Peyer's patch (tissue), 4 donors: ENCODE measurements around the gene ADAMTSL2. TPM values are rescaled to one million over a fixed set of nuclear protein-coding genes. Genes with fewer than 3 reads are reported as not detected.
A peak's percentile ranks its signal among the peaks of the same experiment; 100 is the strongest.

Experiments
- DNase-seq, 3 donors: peaks; one replicate each; pipeline ENCODE4 v3.0.0-alpha.2; 2017 to 2019
- H3K27ac ChIP-seq, 4 donors: fragments of 200-600 bp; sonication (generic); one replicate each; pipeline ENCODE4 v1.5.1; 2016 to 2019
- H3K27me3 ChIP-seq, 2 donors: fragments of 200-600 bp; sonication (generic); one replicate each; pipeline ENCODE4 v1.5.1; 2019
- H3K36me3 ChIP-seq, 3 donors: fragments of 200-600 bp; sonication (generic); one replicate each; pipeline ENCODE4 v1.5.1; 2016 to 2019
- H3K4me1 ChIP-seq, 4 donors: fragments of 200-600 bp; sonication (generic); one replicate each; pipeline ENCODE4 v1.5.1; 2016 to 2019
- H3K4me3 ChIP-seq, 4 donors: fragments of 200-600 bp; sonication (generic); 1 replicate in 3 of 4; 2 replicates in 1 of 4; pipeline ENCODE4 v1.5.1; 2016 to 2019; ENCODE audit warnings: mild to moderate bottlenecking in 1 of 4
- H3K9me3 ChIP-seq, 4 donors: fragments of 200-600 bp; sonication (generic); one replicate each; pipeline ENCODE4 v1.5.1; 2016 to 2019; ENCODE audit warnings: mild to moderate bottlenecking in 1 of 4
- POLR2A ChIP-seq, 2 donors: fragments of 450-650 bp; IDR thresholded peaks; one replicate each; pipeline ENCODE4 v1.5.1; 2017; ENCODE audit warnings: antibody characterized with exemption in 2 of 2, mild to moderate bottlenecking in 2 of 2, moderate library complexity in 2 of 2
- total RNA-seq, 4 donors: library from RNA; depleted of rRNA; stranded (reverse); fragments of >200 nt; gene quantifications; one replicate each; pipeline ENCODE4 v1.1.0, GENCODE V29; 2016
- TF ChIP-seq, protein P1 (sequence below), 6 experiments: fragments of 450-650 bp in 4 of 6; fragments of 200-600 bp in 2 of 6; sonication (generic) in 1 of 6; IDR thresholded peaks; one replicate each; pipeline ENCODE4 v1.5.1; 2017 to 2019; ENCODE audit warnings: antibody characterized with exemption in 6 of 6, mild to moderate bottlenecking in 3 of 6, moderate library complexity in 1 of 6

Gene ADAMTSL2
- total RNA-seq, 4 donors from 2014 or later, result 0.40 to 14.0 (median 1.8) TPM

DNA sequence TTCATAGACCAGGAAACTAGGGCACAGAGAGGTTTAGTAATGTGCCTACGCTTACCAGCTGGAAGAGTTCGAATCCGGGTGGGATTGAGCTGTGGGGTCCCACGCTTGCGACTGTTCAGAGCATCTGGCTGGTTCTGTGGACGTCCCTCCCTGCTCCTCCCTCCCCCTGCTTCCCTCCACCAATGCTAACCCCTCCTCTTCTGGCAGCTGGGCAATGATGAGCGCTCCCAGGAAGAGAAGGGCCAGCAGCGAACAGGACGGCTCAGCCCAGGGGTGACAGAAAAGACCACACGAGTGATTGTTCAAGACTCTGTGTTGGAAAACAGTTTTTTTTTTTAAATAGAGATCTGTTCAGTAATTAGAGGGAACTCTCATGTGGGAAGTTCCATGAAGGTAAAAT lies 67.8 kb downstream of the ADAMTSL2 start:
- no peaks in the 10 kb centered on the region for H3K27me3 ChIP-seq
- H3K27ac ChIP-seq, result no peak overlapping the region
- TF ChIP-seq, protein P1, sequence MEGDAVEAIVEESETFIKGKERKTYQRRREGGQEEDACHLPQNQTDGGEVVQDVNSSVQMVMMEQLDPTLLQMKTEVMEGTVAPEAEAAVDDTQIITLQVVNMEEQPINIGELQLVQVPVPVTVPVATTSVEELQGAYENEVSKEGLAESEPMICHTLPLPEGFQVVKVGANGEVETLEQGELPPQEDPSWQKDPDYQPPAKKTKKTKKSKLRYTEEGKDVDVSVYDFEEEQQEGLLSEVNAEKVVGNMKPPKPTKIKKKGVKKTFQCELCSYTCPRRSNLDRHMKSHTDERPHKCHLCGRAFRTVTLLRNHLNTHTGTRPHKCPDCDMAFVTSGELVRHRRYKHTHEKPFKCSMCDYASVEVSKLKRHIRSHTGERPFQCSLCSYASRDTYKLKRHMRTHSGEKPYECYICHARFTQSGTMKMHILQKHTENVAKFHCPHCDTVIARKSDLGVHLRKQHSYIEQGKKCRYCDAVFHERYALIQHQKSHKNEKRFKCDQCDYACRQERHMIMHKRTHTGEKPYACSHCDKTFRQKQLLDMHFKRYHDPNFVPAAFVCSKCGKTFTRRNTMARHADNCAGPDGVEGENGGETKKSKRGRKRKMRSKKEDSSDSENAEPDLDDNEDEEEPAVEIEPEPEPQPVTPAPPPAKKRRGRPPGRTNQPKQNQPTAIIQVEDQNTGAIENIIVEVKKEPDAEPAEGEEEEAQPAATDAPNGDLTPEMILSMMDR (IDR thresholded peaks at IDR 0.05), result no peak
- TF ChIP-seq POLR2A (IDR thresholded peaks at IDR 0.05), result no peak
- H3K4me3 ChIP-seq, result no peak overlapping the region
- H3K36me3 ChIP-seq, result no peaks in the 10 kb centered on the region
- no peak for DNase-seq
- H3K9me3 ChIP-seq, result peaks cover 0 to 6% (median 0%) of the 10 kb centered on the region in 4 donors
- no peaks in the 10 kb centered on the region for H3K4me1 ChIP-seq

DNA sequence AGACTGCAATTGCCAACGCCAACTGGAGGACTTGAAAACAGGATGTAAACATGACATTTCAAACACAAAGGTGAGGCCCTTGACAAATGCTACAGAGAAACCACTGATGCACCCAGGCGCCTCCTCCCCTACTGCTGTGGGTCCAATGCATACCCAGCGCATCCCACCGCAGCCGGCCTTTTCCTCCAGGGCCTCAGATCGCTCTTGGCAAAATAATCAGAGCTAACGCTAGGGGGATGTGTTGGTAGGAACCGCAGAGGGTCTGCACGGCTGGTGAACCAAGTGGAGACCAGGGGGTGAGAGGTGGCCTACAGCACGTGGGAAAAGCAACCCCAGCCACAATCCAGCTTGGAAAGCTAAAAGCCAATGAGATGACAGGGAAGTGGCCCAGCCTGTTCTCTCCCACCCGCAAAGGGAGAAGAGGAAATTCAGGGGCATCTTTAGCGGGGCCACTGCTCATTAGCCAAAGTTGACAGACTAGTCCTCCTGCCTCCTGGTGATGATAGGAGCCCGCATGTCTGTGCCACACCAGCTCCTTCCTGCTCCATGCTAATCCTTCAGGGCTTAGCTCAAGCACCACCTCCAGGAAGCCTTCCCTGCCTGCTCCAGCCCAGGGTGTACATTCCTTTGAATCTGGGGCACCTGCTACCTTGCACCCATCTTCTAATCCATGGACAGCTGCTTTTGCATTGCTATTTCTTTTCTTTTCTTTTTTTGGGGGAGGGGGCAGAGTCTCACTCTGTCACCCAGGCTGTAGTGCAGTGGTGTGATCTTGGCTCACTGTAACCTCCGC lies 68.8 kb downstream of the ADAMTSL2 start:
- DNase-seq, result no peak
- peaks cover 0 to 3% (median 0%) of the 10 kb centered on the region in 4 donors for H3K9me3 ChIP-seq
- H3K27me3 ChIP-seq, result no peaks in the 10 kb centered on the region
- no peak for TF ChIP-seq POLR2A (IDR thresholded peaks at IDR 0.05)
- TF ChIP-seq, protein P1 (IDR thresholded peaks at IDR 0.05), result no peak
- no peaks in the 10 kb centered on the region for H3K36me3 ChIP-seq
- no peak overlapping the region for H3K27ac ChIP-seq
- no peaks in the 10 kb centered on the region for H3K4me1 ChIP-seq
- H3K4me3 ChIP-seq, result no peak overlapping the region

GRCh38 chr9:133604214-133604613 lies 69.7 kb downstream of the ADAMTSL2 start:
- no peaks in the 10 kb centered on the region for H3K9me3 ChIP-seq
- no peaks in the 10 kb centered on the region for H3K36me3 ChIP-seq
- H3K4me1 ChIP-seq, result no peaks in the 10 kb centered on the region
- no peak overlapping the region for H3K4me3 ChIP-seq
- no peak overlapping the region for H3K27ac ChIP-seq
- no peak for DNase-seq
- TF ChIP-seq, protein P1 (IDR thresholded peaks at IDR 0.05), result peak in 3 of 6 experiments; percentile 9 to 29 (median 14)
- TF ChIP-seq POLR2A (IDR thresholded peaks at IDR 0.05), result no peak
- H3K27me3 ChIP-seq, result peaks cover 0 to 4% of the 10 kb centered on the region in 2 donors

- Histone ChIP-seq H3K4me1 (no peaks in the 10 kb centered on the region), H3K27ac (no peak overlapping the region), H3K36me3 (no peaks in the 10 kb centered on the region), H3K9me3 (no peaks in the 10 kb centered on the region), H3K4me3 (no peak overlapping the region), H3K27me3 (peaks cover 0 to 4% of the 10 kb centered on the region in 2 donors)
- DNase-seq, result no peak
- TF ChIP-seq POLR2A (IDR thresholded peaks at IDR 0.05), result no peak
- TF ChIP-seq, protein P1 (IDR thresholded peaks at IDR 0.05), result no peak
Measured at GRCh38 chr9:133604856-133605255, 70.4 kb downstream of the ADAMTSL2 start.

- TF ChIP-seq, protein P1 (IDR thresholded peaks at IDR 0.05), result no peak
- no peak for TF ChIP-seq POLR2A (IDR thresholded peaks at IDR 0.05)
- H3K27me3 ChIP-seq, result peaks cover 0 to 4% of the 10 kb centered on the region in 2 donors
- no peak for DNase-seq
Measured at GRCh38 chr9:133605446-133605845, 70.9 kb downstream of the ADAMTSL2 start.

More at GRCh38 chr9:133605446-133605845, 70.9 kb downstream of the ADAMTSL2 start:
- Histone ChIP-seq H3K4me1 (no peaks in the 10 kb centered on the region), H3K27ac (no peak overlapping the region), H3K36me3 (no peaks in the 10 kb centered on the region), H3K9me3 (no peaks in the 10 kb centered on the region), H3K4me3 (no peak overlapping the region)
